Peyer's patch (tissue), 4 donors: ENCODE results near the gene NLK.

Experiments used
- POLR2A ChIP-seq, 2 donors: fragments of 450-650 bp; IDR thresholded peaks; one replicate each; pipeline ENCODE4 v1.5.1; 2017; ENCODE audit warnings: antibody characterized with exemption in 2 of 2, mild to moderate bottlenecking in 2 of 2, moderate library complexity in 2 of 2
- TF ChIP-seq, protein P1 (sequence below), 6 experiments: fragments of 450-650 bp in 4 of 6; fragments of 200-600 bp in 2 of 6; sonication (generic) in 1 of 6; IDR thresholded peaks; one replicate each; pipeline ENCODE4 v1.5.1; 2017 to 2019; ENCODE audit warnings: antibody characterized with exemption in 6 of 6, mild to moderate bottlenecking in 3 of 6, moderate library complexity in 1 of 6

DNA sequence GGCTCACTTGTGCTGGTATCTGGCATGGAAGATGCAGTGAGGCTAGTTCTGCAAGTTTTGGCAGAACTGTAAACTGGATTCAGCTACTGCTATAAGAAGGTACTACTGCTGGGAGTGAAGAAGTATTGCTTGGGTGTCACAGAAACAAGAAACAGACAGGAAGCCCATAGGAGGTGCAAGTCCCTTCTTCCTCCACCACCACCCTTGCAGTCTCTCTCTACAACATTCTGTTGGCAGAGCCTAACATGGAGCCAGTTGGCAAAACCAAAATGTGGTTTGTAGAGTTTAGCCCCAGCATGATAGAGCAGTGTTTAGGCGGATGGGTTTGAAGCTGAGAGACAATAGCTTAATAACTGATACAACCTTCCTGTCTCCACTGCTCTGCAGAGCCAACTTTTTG is 72.6 kb downstream of the NLK start:
- TF ChIP-seq, protein P1, sequence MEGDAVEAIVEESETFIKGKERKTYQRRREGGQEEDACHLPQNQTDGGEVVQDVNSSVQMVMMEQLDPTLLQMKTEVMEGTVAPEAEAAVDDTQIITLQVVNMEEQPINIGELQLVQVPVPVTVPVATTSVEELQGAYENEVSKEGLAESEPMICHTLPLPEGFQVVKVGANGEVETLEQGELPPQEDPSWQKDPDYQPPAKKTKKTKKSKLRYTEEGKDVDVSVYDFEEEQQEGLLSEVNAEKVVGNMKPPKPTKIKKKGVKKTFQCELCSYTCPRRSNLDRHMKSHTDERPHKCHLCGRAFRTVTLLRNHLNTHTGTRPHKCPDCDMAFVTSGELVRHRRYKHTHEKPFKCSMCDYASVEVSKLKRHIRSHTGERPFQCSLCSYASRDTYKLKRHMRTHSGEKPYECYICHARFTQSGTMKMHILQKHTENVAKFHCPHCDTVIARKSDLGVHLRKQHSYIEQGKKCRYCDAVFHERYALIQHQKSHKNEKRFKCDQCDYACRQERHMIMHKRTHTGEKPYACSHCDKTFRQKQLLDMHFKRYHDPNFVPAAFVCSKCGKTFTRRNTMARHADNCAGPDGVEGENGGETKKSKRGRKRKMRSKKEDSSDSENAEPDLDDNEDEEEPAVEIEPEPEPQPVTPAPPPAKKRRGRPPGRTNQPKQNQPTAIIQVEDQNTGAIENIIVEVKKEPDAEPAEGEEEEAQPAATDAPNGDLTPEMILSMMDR (IDR thresholded peaks at IDR 0.05): no peak
- TF ChIP-seq POLR2A (IDR thresholded peaks at IDR 0.05): no peak
